GM19468 (cell line): Measurements from ENCODE around the gene RTEL1.

Source experiments
- ATAC-seq: cut with Tn5 transposase; IDR thresholded peaks from one replicate; pipeline ENCODE4 v1.9.1; 2021; ENCODE audit warnings: mild to moderate bottlenecking, moderate library complexity, moderate number of reproducible peaks; ENCODE audit not compliant: unreplicated experiment; ENCODE audit errors: extremely low read depth

The RTEL1 gene

GRCh38 chr20:63696628-63697356 lies 38.7 kb downstream of the RTEL1 start, which contains the start of gene TNFRSF6B:
Gene TNFRSF6B, plus strand, starts transcription at chr20:63696652. Its CDS starts 116 bp downstream, at chr20:63696768.
- no peak for ATAC-seq

- ATAC-seq: no peak
Measured at GRCh38 chr20:63697357-63697867, 39.3 kb downstream of the RTEL1 start.

- no peak for ATAC-seq
Measured at GRCh38 chr20:63697868-63698545, 39.9 kb downstream of the RTEL1 start.

- no peak for ATAC-seq
Measured at GRCh38 chr20:63698739-63699465, 40.8 kb downstream of the RTEL1 start.

- no peak for ATAC-seq
Measured at GRCh38 chr20:63699466-63700198, 41.5 kb downstream of the RTEL1 start.

- ATAC-seq: no peak
Measured at GRCh38 chr20:63700199-63701050, 42.3 kb downstream of the RTEL1 start.

- ATAC-seq: no peak
Measured at GRCh38 chr20:63701051-63701328, 42.9 kb downstream of the RTEL1 start.

GRCh38 chr20:63701329-63702035 lies 43.4 kb downstream of the RTEL1 start:
- no peak for ATAC-seq

GRCh38 chr20:63702036-63702665 lies 44.0 kb downstream of the RTEL1 start:
- ATAC-seq: no peak

- ATAC-seq: no peak
Measured at GRCh38 chr20:63702751-63703470, 44.8 kb downstream of the RTEL1 start.

GRCh38 chr20:63703471-63703975 lies 45.4 kb downstream of the RTEL1 start:
- ATAC-seq: no peak

GRCh38 chr20:63703976-63704748 lies 46.0 kb downstream of the RTEL1 start:
- no peak for ATAC-seq

GRCh38 chr20:63704749-63705117 lies 46.6 kb downstream of the RTEL1 start:
- ATAC-seq: no peak

GRCh38 chr20:63705232-63706026 lies 47.3 kb downstream of the RTEL1 start:
- ATAC-seq: no peak

- ATAC-seq: no peak
Measured at GRCh38 chr20:63706027-63706695, 48.0 kb downstream of the RTEL1 start.
